HG03103 (cell line): ENCODE data around the gene RPL27A.

ENCODE experiments used
- ATAC-seq: cut with Tn5 transposase; IDR thresholded peaks from one replicate; pipeline ENCODE4 v1.9.1; 2021; ENCODE audit warnings: low read depth; ENCODE audit not compliant: unreplicated experiment

Gene RPL27A

GRCh38 chr11:8672346-8672745 lies 10.2 kb upstream of the RPL27A start:
- ATAC-seq: no peak

GRCh38 chr11:8674859-8675258 lies 7.7 kb upstream of the RPL27A start:
- ATAC-seq: no peak

GRCh38 chr11:8676458-8676857 lies 6.1 kb upstream of the RPL27A start:
- ATAC-seq: no peak

GRCh38 chr11:8679006-8679405 lies 3.6 kb upstream of the RPL27A start:
- no peak for ATAC-seq

- ATAC-seq: no peak
These were observed 722 bp upstream of the RPL27A start for GRCh38 chr11:8681837-8682302.

- no peak for ATAC-seq
These were observed 669 bp downstream of the RPL27A start for GRCh38 chr11:8683115-8683807.

GRCh38 chr11:8684600-8685290 lies 2.2 kb downstream of the RPL27A start:
- no peak for ATAC-seq

GRCh38 chr11:8685306-8685705 lies 2.7 kb downstream of the RPL27A start:
- no peak for ATAC-seq

- ATAC-seq: no peak
These were observed 3.2 kb downstream of the RPL27A start for GRCh38 chr11:8685820-8686219.

- no peak for ATAC-seq
These were observed 3.7 kb downstream of the RPL27A start for GRCh38 chr11:8686325-8686724.

GRCh38 chr11:8688414-8689362 lies 6.1 kb downstream of the RPL27A start:
- ATAC-seq: peak; percentile 94

GRCh38 chr11:8689726-8690255 lies 7.2 kb downstream of the RPL27A start:
- ATAC-seq: no peak

- no peak for ATAC-seq
These were observed 8.1 kb downstream of the RPL27A start for GRCh38 chr11:8690374-8691342.

- ATAC-seq: no peak
These were observed 9.0 kb downstream of the RPL27A start for GRCh38 chr11:8691601-8692000.

- no peak for ATAC-seq
These were observed 9.8 kb downstream of the RPL27A start for GRCh38 chr11:8692417-8692816.

GRCh38 chr11:8693010-8693551 lies 10.5 kb downstream of the RPL27A start:
- ATAC-seq: no peak

GRCh38 chr11:8693555-8693954 lies 11.0 kb downstream of the RPL27A start:
- ATAC-seq: no peak

GRCh38 chr11:8694137-8694536 lies 11.5 kb downstream of the RPL27A start:
- ATAC-seq: no peak

GRCh38 chr11:8697054-8697453 lies 14.5 kb downstream of the RPL27A start:
- ATAC-seq: no peak
